ENCODE measurements around the gene TERT.
"Not testable (repeated sequence)": the region's sequence is repeated elsewhere in the genome, so short reads cannot be mapped to it uniquely, and the experiment has no call there.

The TERT gene

GRCh38 chr5:1297243-1297642 is 2.4 kb upstream of the TERT start:
- DNase-seq (ENCODE audit: low read depth in 2 of 3, low spot score in 2 of 3), result no peak

DNA sequence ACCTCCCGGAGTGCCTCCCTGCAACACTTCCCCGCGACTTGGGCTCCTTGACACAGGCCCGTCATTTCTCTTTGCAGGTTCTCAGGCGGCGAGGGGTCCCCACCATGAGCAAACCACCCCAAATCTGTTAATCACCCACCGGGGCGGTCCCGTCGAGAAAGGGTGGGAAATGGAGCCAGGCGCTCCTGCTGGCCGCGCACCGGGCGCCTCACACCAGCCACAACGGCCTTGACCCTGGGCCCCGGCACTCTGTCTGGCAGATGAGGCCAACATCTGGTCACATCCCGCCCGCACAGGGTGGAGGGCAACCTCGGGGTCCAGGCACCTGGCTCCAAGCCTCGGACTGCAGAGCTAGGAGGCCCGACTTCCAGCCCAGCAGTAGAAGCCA is 776 bp upstream of the TERT start:
- no peak for DNase-seq (ENCODE audit: low read depth in 2 of 3, low spot score in 2 of 3)

DNA sequence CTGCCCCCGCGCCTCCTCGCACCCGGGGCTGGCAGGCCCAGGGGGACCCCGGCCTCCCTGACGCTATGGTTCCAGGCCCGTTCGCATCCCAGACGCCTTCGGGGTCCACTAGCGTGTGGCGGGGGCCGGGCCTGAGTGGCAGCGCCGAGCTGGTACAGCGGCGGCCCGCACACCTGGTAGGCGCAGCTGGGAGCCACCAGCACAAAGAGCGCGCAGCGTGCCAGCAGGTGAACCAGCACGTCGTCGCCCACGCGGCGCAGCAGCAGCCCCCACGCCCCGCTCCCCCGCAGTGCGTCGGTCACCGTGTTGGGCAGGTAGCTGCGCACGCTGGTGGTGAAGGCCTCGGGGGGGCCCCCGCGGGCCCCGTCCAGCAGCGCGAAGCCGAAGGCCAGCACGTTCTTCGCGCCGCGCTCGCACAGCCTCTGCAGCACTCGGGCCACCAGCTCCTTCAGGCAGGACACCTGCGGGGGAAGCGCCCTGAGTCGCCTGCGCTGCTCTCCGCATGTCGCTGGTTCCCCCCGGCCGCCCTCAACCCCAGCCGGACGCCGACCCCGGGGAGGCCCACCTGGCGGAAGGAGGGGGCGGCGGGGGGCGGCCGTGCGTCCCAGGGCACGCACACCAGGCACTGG is 548 bp downstream of the TERT start:
- DNase-seq (ENCODE audit: low read depth in 2 of 3, low spot score in 2 of 3), result no peak

DNA sequence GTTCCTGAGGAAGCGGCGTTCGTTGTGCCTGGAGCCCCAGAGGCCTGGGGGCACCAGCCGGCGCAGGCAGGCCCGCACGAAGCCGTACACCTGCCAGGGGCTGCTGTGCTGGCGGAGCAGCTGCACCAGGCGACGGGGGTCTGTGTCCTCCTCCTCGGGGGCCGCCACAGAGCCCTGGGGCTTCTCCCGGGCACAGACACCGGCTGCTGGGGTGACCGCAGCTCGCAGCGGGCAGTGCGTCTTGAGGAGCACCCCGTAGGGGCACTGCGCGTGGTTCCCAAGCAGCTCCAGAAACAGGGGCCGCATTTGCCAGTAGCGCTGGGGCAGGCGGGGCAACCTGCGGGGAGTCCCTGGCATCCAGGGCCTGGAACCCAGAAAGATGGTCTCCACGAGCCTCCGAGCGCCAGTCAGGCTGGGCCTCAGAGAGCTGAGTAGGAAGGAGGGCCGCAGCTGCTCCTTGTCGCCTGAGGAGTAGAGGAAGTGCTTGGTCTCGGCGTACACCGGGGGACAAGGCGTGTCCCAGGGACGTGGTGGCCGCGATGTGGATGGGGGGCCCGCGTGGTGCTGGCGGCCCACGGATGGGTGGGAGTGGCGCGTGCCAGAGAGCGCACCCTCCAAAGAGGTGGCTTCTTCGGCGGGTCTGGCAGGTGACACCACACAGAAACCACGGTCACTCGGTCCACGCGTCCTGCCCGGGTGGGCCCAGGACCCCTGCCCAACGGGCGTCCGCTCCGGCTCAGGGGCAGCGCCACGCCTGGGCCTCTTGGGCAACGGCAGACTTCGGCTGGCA is 1.3 kb downstream of the TERT start:
- DNase-seq (ENCODE audit: low read depth in 2 of 3, low spot score in 2 of 3), result no peak

DNA sequence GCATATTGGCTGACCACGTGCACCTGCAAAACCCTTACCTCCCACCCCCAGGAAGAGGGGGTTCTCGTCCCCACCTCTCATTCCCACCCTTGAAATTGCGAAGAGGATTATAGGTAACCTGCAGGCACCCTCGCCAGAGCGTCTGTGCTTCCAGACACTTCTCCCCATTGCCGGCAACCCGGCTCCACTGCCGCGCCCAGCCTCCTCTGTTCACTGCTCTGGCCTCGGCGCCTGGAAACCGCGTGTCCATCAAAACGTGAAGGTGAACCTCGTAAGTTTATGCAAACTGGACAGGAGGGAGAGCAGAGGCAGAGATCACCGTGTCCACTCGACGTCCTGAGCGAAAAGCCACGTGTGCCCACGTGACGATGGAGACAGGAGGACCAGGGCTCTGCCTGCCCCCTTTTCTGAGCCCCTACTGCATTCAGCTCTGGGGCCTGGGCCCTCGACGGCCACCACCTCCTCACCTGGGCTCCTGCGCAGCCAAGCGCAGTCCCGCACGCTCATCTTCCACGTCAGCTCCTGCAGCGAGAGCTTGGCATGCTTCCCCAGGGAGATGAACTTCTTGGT is 1.9 kb downstream of the TERT start:
- DNase-seq (ENCODE audit: low read depth in 2 of 3, low spot score in 2 of 3), result no peak

GRCh38 chr5:1292139-1292538 is 2.7 kb downstream of the TERT start:
- no peak for DNase-seq (ENCODE audit: low read depth in 2 of 3, low spot score in 2 of 3)

DNA sequence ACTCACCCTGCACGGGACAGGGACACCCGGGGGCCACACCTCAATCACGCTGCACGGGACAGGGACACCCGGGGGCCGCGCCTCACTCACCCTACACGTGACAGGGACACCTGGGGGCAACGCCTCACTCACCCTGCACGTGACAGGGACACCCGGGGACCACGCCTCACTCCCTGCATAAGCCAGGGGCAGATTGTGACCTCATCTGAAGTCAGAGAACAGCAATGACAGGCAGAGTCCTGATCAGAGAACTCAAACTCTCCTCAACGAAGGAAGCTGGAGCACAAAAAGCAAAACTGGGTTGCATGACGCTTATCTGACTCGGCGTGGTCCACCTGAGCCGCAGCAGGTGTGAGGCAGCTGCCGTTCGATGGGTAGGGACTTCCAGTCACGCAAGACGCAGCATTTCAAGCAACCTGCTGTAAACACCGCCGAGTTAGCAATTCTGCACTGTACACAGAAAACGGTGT is 3.2 kb downstream of the TERT start:
- DNase-seq (ENCODE audit: low read depth in 2 of 3, low spot score in 2 of 3), result no peak

DNA sequence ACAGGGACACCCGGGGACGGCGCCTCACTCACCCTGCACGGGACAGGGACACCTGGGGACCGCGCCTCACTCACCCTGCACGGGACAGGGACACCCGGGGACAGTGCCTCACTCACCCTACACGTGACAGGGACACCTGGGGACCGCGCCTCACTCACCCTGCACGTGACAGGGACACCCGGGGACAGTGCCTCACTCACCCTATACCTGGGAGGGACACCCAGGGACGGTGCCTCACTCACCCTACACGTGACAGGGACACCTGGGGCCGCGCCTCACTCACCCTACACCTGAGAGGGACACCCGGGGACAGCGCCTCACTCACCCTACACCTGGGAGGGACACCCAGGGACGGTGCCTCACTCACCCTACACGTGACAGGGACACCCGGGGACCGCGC is 3.9 kb downstream of the TERT start:
- DNase-seq (ENCODE audit: low read depth in 2 of 3, low spot score in 2 of 3), result not testable (repeated sequence)

GRCh38 chr5:1289559-1289958 is 5.3 kb downstream of the TERT start:
- DNase-seq (ENCODE audit: low read depth in 2 of 3, low spot score in 2 of 3), result not testable (repeated sequence)

- no peak for DNase-seq (ENCODE audit: low read depth in 2 of 3, low spot score in 2 of 3)
Observed at GRCh38 chr5:1288439-1289335, 6.2 kb downstream of the TERT start.

DNA sequence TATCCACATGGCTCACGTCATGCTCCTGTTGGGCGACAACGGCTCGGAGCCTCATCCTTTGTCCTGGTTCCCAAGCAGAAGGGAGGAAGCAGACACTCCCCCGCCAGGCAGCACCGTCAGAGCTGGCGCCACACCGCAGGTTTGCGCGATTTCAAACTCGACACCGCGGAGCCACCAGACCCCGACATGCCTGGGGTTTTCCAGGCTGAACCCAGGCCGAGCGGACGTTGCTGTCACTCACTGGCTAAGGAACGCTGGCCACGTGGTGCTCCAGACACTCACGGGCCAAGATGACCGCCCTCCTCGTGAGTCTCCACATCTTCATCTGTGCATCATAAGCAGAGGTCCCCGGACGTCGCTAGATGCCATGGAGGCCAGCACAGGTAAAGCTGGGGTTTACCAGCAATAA is 9.0 kb downstream of the TERT start:
- no peak for DNase-seq (ENCODE audit: low read depth in 2 of 3, low spot score in 2 of 3)

GRCh38 chr5:1285141-1285540 is 9.7 kb downstream of the TERT start:
- no peak for DNase-seq (ENCODE audit: low read depth in 2 of 3, low spot score in 2 of 3)

DNA sequence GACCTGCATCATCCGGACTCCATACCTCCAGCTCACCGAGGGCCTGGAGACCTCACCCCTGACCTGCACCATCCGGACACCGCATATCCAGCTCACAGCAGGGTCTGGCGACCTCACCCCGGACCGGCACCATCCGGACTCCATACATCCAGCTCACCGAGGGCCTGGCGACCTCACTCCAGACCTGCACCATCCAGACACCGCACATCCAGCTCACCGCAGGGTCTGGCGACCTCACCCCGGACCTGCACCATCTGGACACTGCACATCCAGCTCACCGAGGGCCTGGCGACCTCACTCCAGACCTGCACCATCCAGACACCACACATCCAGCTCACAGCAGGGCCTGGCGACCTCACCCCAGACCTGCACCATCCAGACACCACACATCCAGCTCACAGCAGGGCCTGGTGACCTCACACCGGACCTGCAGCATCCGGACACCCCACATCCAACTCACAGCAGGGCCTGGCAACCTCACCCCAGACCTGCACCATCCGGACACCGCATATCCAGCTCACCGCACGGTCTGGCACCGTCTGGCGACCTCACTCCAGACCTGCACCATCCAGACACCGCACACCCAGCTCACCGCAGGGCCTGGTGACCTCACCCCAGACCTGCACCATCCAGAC is 10.4 kb downstream of the TERT start:
- not testable (repeated sequence) for DNase-seq (ENCODE audit: low read depth in 2 of 3, low spot score in 2 of 3)

GRCh38 chr5:1283729-1284041 is 11.2 kb downstream of the TERT start:
- DNase-seq (ENCODE audit: low read depth in 2 of 3, low spot score in 2 of 3), result not testable (repeated sequence)

- not testable (repeated sequence) for DNase-seq (ENCODE audit: low read depth in 2 of 3, low spot score in 2 of 3)
Observed at GRCh38 chr5:1282993-1283728, 11.7 kb downstream of the TERT start.

DNA sequence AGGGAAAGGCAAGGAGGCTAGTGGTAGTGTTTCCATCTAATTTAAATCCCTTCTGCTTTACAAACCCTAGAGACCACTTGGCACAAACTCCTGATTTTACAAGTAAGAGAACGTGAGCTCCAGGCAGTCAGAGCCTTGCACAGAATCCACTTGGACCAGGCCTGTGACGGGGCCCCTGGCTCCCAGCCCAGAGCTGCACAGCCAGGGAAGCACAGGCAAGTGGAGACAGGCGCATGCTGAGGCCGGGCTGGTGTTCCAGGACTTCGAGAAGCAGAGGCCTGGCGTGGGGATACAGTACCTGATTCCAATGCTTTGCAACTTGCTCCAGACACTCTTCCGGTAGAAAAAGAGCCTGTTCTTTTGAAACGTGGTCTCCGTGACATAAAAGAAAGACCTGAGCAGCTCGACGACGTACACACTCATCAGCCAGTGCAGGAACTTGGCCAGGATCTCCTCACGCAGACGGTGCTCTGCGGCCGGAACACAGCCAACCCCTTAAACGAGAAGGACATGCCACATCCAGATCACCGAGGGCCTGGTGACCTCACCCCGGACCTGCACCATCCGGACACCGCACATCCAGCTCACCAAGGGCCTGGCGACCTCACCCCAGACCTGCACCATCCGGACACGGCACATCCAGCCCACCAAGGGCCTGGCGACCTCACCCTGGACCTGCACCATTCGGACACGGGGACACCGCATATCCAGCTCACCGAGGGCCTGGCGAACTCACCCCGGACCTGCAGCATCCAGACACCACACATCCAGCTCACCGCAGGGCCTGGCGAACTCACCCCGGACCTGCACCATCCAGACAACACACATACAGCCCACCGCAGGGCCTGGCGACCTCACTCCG is 12.5 kb downstream of the TERT start:
- DNase-seq (ENCODE audit: low read depth in 2 of 3, low spot score in 2 of 3), result no peak

DNA sequence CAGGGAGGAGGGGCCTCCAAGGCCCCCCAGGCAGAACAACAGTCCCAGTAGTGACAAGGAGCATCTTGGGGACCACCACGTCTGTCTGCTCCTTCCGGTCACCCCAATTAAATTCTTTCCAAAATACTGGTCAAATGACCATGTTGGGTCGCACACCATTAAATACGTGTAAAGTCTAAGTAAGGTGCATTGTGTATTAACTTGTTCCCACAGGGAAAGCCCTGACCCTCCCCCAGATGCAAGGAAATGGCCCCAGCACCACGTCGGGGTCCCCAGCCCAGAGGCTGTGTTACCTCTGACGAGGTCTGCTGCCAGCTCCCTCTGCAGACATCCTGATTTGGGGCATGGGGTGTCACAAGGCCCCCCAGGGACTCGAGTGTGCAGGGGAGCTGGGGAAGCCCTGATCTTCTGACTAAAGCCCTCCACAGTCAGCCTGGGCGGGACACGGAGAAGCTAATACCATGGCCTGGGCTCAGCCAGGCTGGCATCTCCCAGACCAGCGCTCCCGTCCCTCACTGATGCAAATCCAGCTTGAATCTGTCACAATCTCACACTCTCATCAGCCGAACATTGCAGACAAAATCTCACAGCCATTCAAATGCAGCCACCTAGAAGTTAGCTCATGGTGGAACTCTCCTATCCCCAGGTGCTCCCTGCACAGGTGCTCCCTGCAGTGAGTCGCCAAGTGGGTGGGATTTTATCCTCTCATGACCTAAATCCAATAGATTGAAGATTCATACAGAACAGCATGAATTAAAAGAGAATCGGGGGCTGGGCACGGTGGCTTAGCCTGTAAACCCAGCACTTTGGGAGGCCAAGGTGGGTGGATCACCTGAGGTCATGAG is 13.6 kb downstream of the TERT start:
- no peak for DNase-seq (ENCODE audit: low read depth in 2 of 3, low spot score in 2 of 3)

- no peak for DNase-seq (ENCODE audit: low read depth in 2 of 3, low spot score in 2 of 3)
Observed at GRCh38 chr5:1280177-1281037, 14.5 kb downstream of the TERT start.
